WTC11 (cell line): ENCODE measurements around the gene KRABD2.
"Not testable (repeated sequence)": the region's sequence is repeated elsewhere in the genome, so short reads cannot be mapped to it uniquely, and the experiment has no call there.

Source experiments
- ATAC-seq: fragments of 200-7000 bp; cut with Tn5 transposase; 2 replicates; pipeline ENCODE4 v1.10.0; 2021; ENCODE audit warnings: mild to moderate bottlenecking, moderate library complexity
- CTCF ChIA-PET: fragments of 300-600 bp; sonication (Branson Sonifier 250); formaldehyde crosslinking; loops from one replicate; lab custom pipeline; 2021; ENCODE audit warnings: antibody characterized with exemption; lab: Charles Lee
- POLR2A ChIA-PET: fragments of 350-600 bp; sonication (Branson Sonifier 250); formaldehyde crosslinking; loops from one replicate; lab custom pipeline; 2021; ENCODE audit warnings: antibody characterized with exemption; lab: Charles Lee
- DNase-seq: peaks from one replicate; pipeline ENCODE4 v3.0.0; 2021; ENCODE audit warnings: low spot score
- H3K27ac Mint-ChIP-seq: 2 replicates; pipeline ENCODE4 v1.8.0; 2021; ENCODE audit warnings: mixed read lengths
- H3K27me3 Mint-ChIP-seq: 2 replicates; pipeline ENCODE4 v1.8.0; 2021; ENCODE audit warnings: low read depth, mild to moderate bottlenecking, moderate library complexity, mixed read lengths
- H3K36me3 Mint-ChIP-seq: 2 replicates; pipeline ENCODE4 v1.8.0; 2021; ENCODE audit warnings: mixed read lengths
- H3K4me1 Mint-ChIP-seq: 2 replicates; pipeline ENCODE4 v1.8.0; 2022; ENCODE audit warnings: mixed read lengths
- H3K4me3 Mint-ChIP-seq: 2 replicates; pipeline ENCODE4 v1.8.0; 2021; ENCODE audit warnings: mild to moderate bottlenecking, moderate library complexity, mixed read lengths
- H3K9me3 Mint-ChIP-seq: 2 replicates; pipeline ENCODE4 v1.8.0; 2021; ENCODE audit warnings: mixed read lengths
- E2F4 ChIP-seq: sonication (generic); formaldehyde crosslinking; IDR thresholded peaks from 2 replicates; pipeline ENCODE4 v1.8.1; 2022; ENCODE audit warnings: low read depth, mild to moderate bottlenecking, moderate library complexity, missing genetic modification reagents, borderline replicate concordance
- ERG ChIP-seq: fragments of 250-450 bp; sonication (Bioruptor Pico); IDR thresholded peaks from 2 replicates; pipeline ENCODE4 v1.8.0; 2021; ENCODE audit warnings: mild to moderate bottlenecking
- OVOL2 ChIP-seq: fragments of 250-450 bp; sonication (Bioruptor Pico); IDR thresholded peaks from 2 replicates; pipeline ENCODE4 v1.9.0; 2021; ENCODE audit warnings: mild to moderate bottlenecking, borderline replicate concordance
- PRDM15 ChIP-seq: sonication (generic); formaldehyde crosslinking; IDR thresholded peaks from 2 replicates; pipeline ENCODE4 v1.8.0; 2022; ENCODE audit warnings: missing genetic modification reagents
- PREB ChIP-seq: sonication (generic); formaldehyde crosslinking; IDR thresholded peaks from 2 replicates; pipeline ENCODE4 v1.8.1; 2022; ENCODE audit warnings: mild to moderate bottlenecking, missing genetic modification reagents, moderate library complexity, borderline replicate concordance
- RELA ChIP-seq: sonication (generic); formaldehyde crosslinking; IDR thresholded peaks from 2 replicates; pipeline ENCODE4 v1.8.1; 2022; ENCODE audit warnings: missing genetic modification reagents, mild to moderate bottlenecking, borderline replicate concordance
- SMAD3 ChIP-seq: sonication (generic); formaldehyde crosslinking; IDR thresholded peaks from 2 replicates; pipeline ENCODE4 v1.8.0; 2022; ENCODE audit warnings: missing genetic modification reagents, mild to moderate bottlenecking, borderline replicate concordance
- TP53 ChIP-seq: sonication (generic); formaldehyde crosslinking; IDR thresholded peaks from 2 replicates; pipeline ENCODE4 v1.8.1; 2023; ENCODE audit warnings: mild to moderate bottlenecking, missing genetic modification reagents
- ZBTB21 ChIP-seq: sonication (generic); formaldehyde crosslinking; IDR thresholded peaks from 2 replicates; pipeline ENCODE4 v1.8.1; 2023; ENCODE audit warnings: mild to moderate bottlenecking, missing genetic modification reagents, borderline replicate concordance
- ZBTB43 ChIP-seq: sonication (generic); formaldehyde crosslinking; IDR thresholded peaks from 2 replicates; pipeline ENCODE4 v1.8.1; 2023; ENCODE audit warnings: mild to moderate bottlenecking, missing genetic modification reagents
- ZNF263 ChIP-seq: sonication (generic); formaldehyde crosslinking; IDR thresholded peaks from 2 replicates; pipeline ENCODE4 v1.8.1; 2022; ENCODE audit warnings: low read depth, mild to moderate bottlenecking, moderate library complexity, missing genetic modification reagents
- ZNF423 ChIP-seq: fragments of 250-450 bp; sonication (Bioruptor Pico); IDR thresholded peaks from 2 replicates; pipeline ENCODE4 v2.1.2; 2022; ENCODE audit warnings: mild to moderate bottlenecking, moderate library complexity

Gene KRABD2

GRCh38 chr17:8350339-8350738, 26.2 kb downstream of the KRABD2 start (continued):
- TF ChIP-seq ZBTB43 (CRISPR knock-in tag) (no peak), RELA (CRISPR knock-in tag) (no peak)

GRCh38 chr17:8347001-8347400, 29.5 kb downstream of the KRABD2 start:
- H3K4me1 Mint-ChIP-seq, H3K36me3 Mint-ChIP-seq, H3K4me3 Mint-ChIP-seq, H3K27me3 Mint-ChIP-seq, H3K27ac Mint-ChIP-seq, ATAC-seq, DNase-seq, H3K9me3 Mint-ChIP-seq: not testable (repeated sequence)
- CTCF ChIA-PET: interaction anchor here (1.0 to 1.1 kb wide), 2 partner anchors 9 to 30 kb away, joined by 3 read pairs; partner anchors contain the start of gene KRABD2
- POLR2A ChIA-PET: interaction anchor here (1.4 kb wide), 1 partner anchor 8 kb away, joined by 4 read pairs; no protein-coding TSS in a partner anchor

- Mint-ChIP-seq H3K4me3 (no peak overlapping the region), H3K27me3 (no peaks in the 10 kb centered on the region), H3K27ac (no peak overlapping the region), H3K4me1 (peaks cover 4% of the 10 kb centered on the region), H3K36me3 (no peaks in the 10 kb centered on the region), H3K9me3 (no peaks in the 10 kb centered on the region)
- no peak for DNase-seq
- TF ChIP-seq PRDM15: no peak
- TF ChIP-seq PREB: no peak
- TF ChIP-seq ZNF263 (CRISPR knock-in tag): no peak
- TF ChIP-seq OVOL2 (CRISPR knock-in tag): no peak
- ChIA-PET POLR2A (interaction anchor here (1.4 kb wide), 1 partner anchor 7 kb away, joined by 4 read pairs; no protein-coding TSS in a partner anchor), CTCF (interaction anchor here (1.0 to 1.1 kb wide), 2 partner anchors 8 to 31 kb away, joined by 3 read pairs; partner anchors contain the start of gene KRABD2)
- ATAC-seq: no peak
Observed at GRCh38 chr17:8345951-8346665, 30.4 kb downstream of the KRABD2 start.

GRCh38 chr17:8345052-8345690, 31.3 kb downstream of the KRABD2 start:
- Mint-ChIP-seq H3K27ac (no peak overlapping the region), H3K4me3 (no peak overlapping the region), H3K4me1 (peaks cover 4% of the 10 kb centered on the region), H3K27me3 (no peaks in the 10 kb centered on the region), H3K9me3 (no peaks in the 10 kb centered on the region), H3K36me3 (no peaks in the 10 kb centered on the region)
- 0 out of 2 replicates have a peak, but pooled peaks have one; percentile 39 for ATAC-seq
- CTCF ChIA-PET: interaction anchor here (0.9 kb wide), 1 partner anchor 39 kb away, joined by 3 read pairs; no protein-coding TSS in a partner anchor
- TF ChIP-seq ERG: no peak
- no peak for TF ChIP-seq ZBTB21 (CRISPR knock-in tag)
- TF ChIP-seq SMAD3 (CRISPR knock-in tag): no peak
- TF ChIP-seq ZNF423: no peak
- no peak for TF ChIP-seq E2F4
- TF ChIP-seq TP53: no peak
- POLR2A ChIA-PET: no interaction called here
- no peak for DNase-seq
